Mesenchymal stem cell (in vitro differentiated cells and primary cell): ENCODE measurements around the gene CETN2.

Experiments
- DNase-seq: peaks from one replicate; pipeline ENCODE4 v3.0.0-alpha.2; 2013
- H2AFZ ChIP-seq: one replicate; pipeline ENCODE4 v1.6.1; 2013; ENCODE audit warnings: low read depth, mild to moderate bottlenecking, control low read depth, inconsistent platforms, low read length, moderate library complexity
- H2AK5ac ChIP-seq: 2 replicates; pipeline ENCODE4 v1.6.1; 2013; ENCODE audit warnings: low read length, moderate library complexity, mild to moderate bottlenecking, inconsistent platforms; ENCODE audit not compliant: severe bottlenecking
- H2BK120ac ChIP-seq: one replicate; pipeline ENCODE4 v1.6.1; 2013; ENCODE audit warnings: low read depth, mild to moderate bottlenecking, inconsistent platforms, low read length, moderate library complexity
- H2BK12ac ChIP-seq, 2 experiments: one replicate each; pipeline ENCODE4 v1.6.1; 2013; ENCODE audit warnings: inconsistent platforms in 2 of 2, low read length in 2 of 2, mild to moderate bottlenecking in 2 of 2, moderate library complexity in 2 of 2, control low read depth in 1 of 2
- H2BK15ac ChIP-seq: one replicate; pipeline ENCODE4 v1.6.1; 2013; ENCODE audit warnings: mild to moderate bottlenecking, low read depth, inconsistent platforms; ENCODE audit not compliant: poor library complexity, severe bottlenecking
- H2BK5ac ChIP-seq: 2 replicates; pipeline ENCODE4 v1.6.1; 2013; ENCODE audit warnings: low read depth, mild to moderate bottlenecking, low read length, control low read depth, inconsistent platforms; ENCODE audit not compliant: poor library complexity, severe bottlenecking
- H3K14ac ChIP-seq, 2 experiments: one replicate each; pipeline ENCODE4 v1.6.1; 2013; ENCODE audit warnings: inconsistent platforms in 2 of 2, low read length in 2 of 2, control low read depth in 1 of 2, mild to moderate bottlenecking in 1 of 2, moderate library complexity in 1 of 2
- H3K18ac ChIP-seq, 2 experiments: one replicate each; pipeline ENCODE4 v1.6.1; 2013; ENCODE audit warnings: inconsistent platforms in 2 of 2, low read length in 2 of 2, control low read depth in 1 of 2, low read depth in 1 of 2, mild to moderate bottlenecking in 1 of 2
- H3K23ac ChIP-seq, 2 experiments: one replicate each; pipeline ENCODE4 v1.6.1; 2013; ENCODE audit warnings: inconsistent platforms in 2 of 2, low read length in 2 of 2, mild to moderate bottlenecking in 2 of 2, moderate library complexity in 2 of 2, control low read depth in 1 of 2
- H3K27ac ChIP-seq: 2 replicates; pipeline ENCODE4 v1.5.1; 2013; ENCODE audit warnings: mild to moderate bottlenecking, moderate library complexity, low read length, control low read depth, inconsistent platforms; ENCODE audit not compliant: poor library complexity, severe bottlenecking
- H3K27me3 ChIP-seq, 2 experiments: 2 replicates each; pipeline versions ENCODE4 v1.6.1 to v1.7.0; 2013; ENCODE audit warnings: low read length in 2 of 2, mild to moderate bottlenecking in 2 of 2, moderate library complexity in 2 of 2, control low read depth in 1 of 2, inconsistent platforms in 1 of 2; ENCODE audit not compliant: control insufficient read depth in 1 of 2, insufficient read depth in 1 of 2
- H3K36me3 ChIP-seq, 2 experiments: 2 replicates each; pipeline versions ENCODE4 v1.6.1 to v1.7.0; 2013; ENCODE audit warnings: low read length in 2 of 2, control low read depth in 1 of 2, inconsistent platforms in 1 of 2, low read depth in 1 of 2, mild to moderate bottlenecking in 1 of 2; ENCODE audit not compliant: insufficient read depth in 2 of 2, control insufficient read depth in 1 of 2
- H3K4ac ChIP-seq, 2 experiments: one replicate each; pipeline ENCODE4 v1.6.1; 2013; ENCODE audit warnings: inconsistent platforms in 2 of 2, low read length in 2 of 2, mild to moderate bottlenecking in 2 of 2, moderate library complexity in 2 of 2, control low read depth in 1 of 2, low read depth in 1 of 2
- H3K4me1 ChIP-seq: 2 replicates; pipeline ENCODE4 v1.6.1; 2013; ENCODE audit warnings: low read depth, low read length, control low read depth; ENCODE audit not compliant: control insufficient read depth, insufficient read depth
- H3K4me2 ChIP-seq: 2 replicates; pipeline ENCODE4 v1.6.1; 2013; ENCODE audit warnings: low read length, mild to moderate bottlenecking, inconsistent platforms; ENCODE audit not compliant: poor library complexity, severe bottlenecking
- H3K4me3 ChIP-seq, 2 experiments: 2 replicates each; pipeline versions ENCODE4 v1.5.1 to v1.7.0; 2013; ENCODE audit warnings: low read length in 2 of 2, mild to moderate bottlenecking in 2 of 2, control low read depth in 1 of 2, low read depth in 1 of 2; ENCODE audit not compliant: insufficient read depth in 1 of 2
- H3K79me1 ChIP-seq: replicated peaks from 2 replicates; pipeline ENCODE4 v1.6.1; 2013; ENCODE audit warnings: mild to moderate bottlenecking, control low read depth, low read length, inconsistent platforms; ENCODE audit not compliant: poor library complexity, severe bottlenecking
- H3K9ac ChIP-seq: 2 replicates; pipeline ENCODE4 v1.7.0; 2013; ENCODE audit warnings: mild to moderate bottlenecking, low read length, moderate library complexity
- H3K9me3 ChIP-seq: 2 replicates; pipeline ENCODE4 v1.7.0; 2013; ENCODE audit warnings: mild to moderate bottlenecking, low read length; ENCODE audit not compliant: control insufficient read depth
- H4K8ac ChIP-seq: one replicate; pipeline ENCODE4 v1.6.1; 2013; ENCODE audit warnings: inconsistent platforms, mild to moderate bottlenecking, low read length, moderate library complexity
- H4K91ac ChIP-seq: one replicate; pipeline ENCODE4 v1.6.1; 2013; ENCODE audit warnings: mild to moderate bottlenecking, low read length, inconsistent platforms
- WGBS: methylation state at CpG from one replicate; pipeline ENCODE4 v1.1.7; 2013; ENCODE audit warnings: mixed read lengths; 5-methylcytosine and 5-hydroxymethylcytosine counted together

Gene CETN2

GRCh38 chrX:152823657-152824056 lies 6.9 kb downstream of the CETN2 start:
- no peak overlapping the region for H3K4me2 ChIP-seq
- H3K4me3 ChIP-seq: no peak overlapping the region
- H2BK15ac ChIP-seq: no peak overlapping the region
- WGBS: 72% methylated on average over 6 of the region's 6 CpGs
- H3K79me1 ChIP-seq: no peaks in the 10 kb centered on the region
- H2AFZ ChIP-seq: no peak overlapping the region
- H3K18ac ChIP-seq: no peak overlapping the region
- H2BK12ac ChIP-seq: no peak overlapping the region
- H3K27ac ChIP-seq: no peak overlapping the region
- no peak overlapping the region for H2BK5ac ChIP-seq
- H3K9ac ChIP-seq: no peak overlapping the region
- H3K14ac ChIP-seq: no peak overlapping the region
- H3K4ac ChIP-seq: no peak overlapping the region
- no peaks in the 10 kb centered on the region for H3K4me1 ChIP-seq
- H2BK120ac ChIP-seq: no peak overlapping the region
- H4K8ac ChIP-seq: no peak overlapping the region
- H3K27me3 ChIP-seq: peaks cover 16 to 47% of the 10 kb centered on the region in 2 experiments
- H2AK5ac ChIP-seq: no peak overlapping the region
- H3K36me3 ChIP-seq: peaks cover 4 to 17% of the 10 kb centered on the region in 2 experiments
- no peaks in the 10 kb centered on the region for H3K9me3 ChIP-seq
- no peak overlapping the region for H4K91ac ChIP-seq
- no peak overlapping the region for H3K23ac ChIP-seq
- DNase-seq: no peak

GRCh38 chrX:152822383-152823086 lies 8.0 kb downstream of the CETN2 start:
- no peak overlapping the region for H2BK12ac ChIP-seq
- peaks cover 16 to 41% of the 10 kb centered on the region in 2 experiments for H3K27me3 ChIP-seq
- DNase-seq: no peak
- WGBS: 92% methylated on average over 4 of the region's 6 CpGs
- H3K4ac ChIP-seq: no peak overlapping the region
- no peak overlapping the region for H3K18ac ChIP-seq
- no peak overlapping the region for H3K4me2 ChIP-seq
- H2BK15ac ChIP-seq: no peak overlapping the region
- no peak overlapping the region for H4K91ac ChIP-seq
- peaks cover 0 to 5% of the 10 kb centered on the region in 2 experiments for H3K36me3 ChIP-seq
- H3K4me3 ChIP-seq: no peak overlapping the region
- no peak overlapping the region for H2AFZ ChIP-seq
- H2AK5ac ChIP-seq: no peak overlapping the region
- H2BK5ac ChIP-seq: no peak overlapping the region
- H3K27ac ChIP-seq: no peak overlapping the region
- H3K23ac ChIP-seq: peak overlapping the region in 1 of 2 experiments; percentile 52
- no peaks in the 10 kb centered on the region for H3K79me1 ChIP-seq
- H3K4me1 ChIP-seq: no peaks in the 10 kb centered on the region
- H3K14ac ChIP-seq: no peak overlapping the region
- H2BK120ac ChIP-seq: no peak overlapping the region
- H4K8ac ChIP-seq: no peak overlapping the region
- H3K9me3 ChIP-seq: no peaks in the 10 kb centered on the region
- no peak overlapping the region for H3K9ac ChIP-seq

GRCh38 chrX:152821145-152821765 lies 9.3 kb downstream of the CETN2 start:
- H3K9ac ChIP-seq: no peak overlapping the region
- H3K4me1 ChIP-seq: no peaks in the 10 kb centered on the region
- no peak overlapping the region for H3K27ac ChIP-seq
- WGBS: 60% methylated on average over 2 of the region's 3 CpGs
- H2BK5ac ChIP-seq: no peak overlapping the region
- H4K91ac ChIP-seq: no peak overlapping the region
- H3K27me3 ChIP-seq: peaks cover 16 to 35% of the 10 kb centered on the region in 2 experiments
- no peak overlapping the region for H3K14ac ChIP-seq
- H2BK120ac ChIP-seq: no peak overlapping the region
- peak; percentile 28 for DNase-seq
- H3K79me1 ChIP-seq: no peaks in the 10 kb centered on the region
- no peak overlapping the region for H2BK15ac ChIP-seq
- H2AFZ ChIP-seq: no peak overlapping the region
- no peak overlapping the region for H2AK5ac ChIP-seq
- H3K4me3 ChIP-seq: no peak overlapping the region
- H3K18ac ChIP-seq: no peak overlapping the region
- no peak overlapping the region for H3K4me2 ChIP-seq
- no peak overlapping the region for H3K4ac ChIP-seq
- H3K36me3 ChIP-seq: no peaks in the 10 kb centered on the region
- no peak overlapping the region for H4K8ac ChIP-seq
- H3K9me3 ChIP-seq: no peaks in the 10 kb centered on the region
- no peak overlapping the region for H3K23ac ChIP-seq
- H2BK12ac ChIP-seq: no peak overlapping the region

- H4K8ac ChIP-seq: no peak overlapping the region
- WGBS: 94% methylated on average over 4 of the region's 7 CpGs
Observed at GRCh38 chrX:152819732-152820131, 10.8 kb downstream of the CETN2 start.

More at GRCh38 chrX:152819732-152820131, 10.8 kb downstream of the CETN2 start:
- no peak overlapping the region for H3K23ac ChIP-seq
- H2BK15ac ChIP-seq: no peak overlapping the region
- H3K27ac ChIP-seq: no peak overlapping the region
- no peak for DNase-seq
- no peak overlapping the region for H3K4me2 ChIP-seq
- no peaks in the 10 kb centered on the region for H3K36me3 ChIP-seq
- no peak overlapping the region for H2AFZ ChIP-seq
- no peak overlapping the region for H2BK5ac ChIP-seq
- H3K27me3 ChIP-seq: peaks cover 13 to 36% of the 10 kb centered on the region in 2 experiments
- no peaks in the 10 kb centered on the region for H3K9me3 ChIP-seq
- no peaks in the 10 kb centered on the region for H3K4me1 ChIP-seq
- H2BK12ac ChIP-seq: no peak overlapping the region
- no peak overlapping the region for H3K4me3 ChIP-seq
- no peak overlapping the region for H2AK5ac ChIP-seq
- no peak overlapping the region for H3K9ac ChIP-seq
- H3K14ac ChIP-seq: no peak overlapping the region
- H2BK120ac ChIP-seq: no peak overlapping the region
- H3K79me1 ChIP-seq: no peaks in the 10 kb centered on the region
- no peak overlapping the region for H3K4ac ChIP-seq
- H3K18ac ChIP-seq: no peak overlapping the region
- H4K91ac ChIP-seq: no peak overlapping the region
